Activated gamma-delta T cell (primary cell): Measurements from ENCODE around the gene BCL2L11.

ENCODE experiments used
- DNase-seq: peaks from one replicate; lab custom pipeline; 2025; lab: John Stamatoyannopoulos, UW

BCL2L11 gene

GRCh38 chr2:111168528-111169239, 48.0 kb downstream of the BCL2L11 start:
- no peak for DNase-seq

DNA sequence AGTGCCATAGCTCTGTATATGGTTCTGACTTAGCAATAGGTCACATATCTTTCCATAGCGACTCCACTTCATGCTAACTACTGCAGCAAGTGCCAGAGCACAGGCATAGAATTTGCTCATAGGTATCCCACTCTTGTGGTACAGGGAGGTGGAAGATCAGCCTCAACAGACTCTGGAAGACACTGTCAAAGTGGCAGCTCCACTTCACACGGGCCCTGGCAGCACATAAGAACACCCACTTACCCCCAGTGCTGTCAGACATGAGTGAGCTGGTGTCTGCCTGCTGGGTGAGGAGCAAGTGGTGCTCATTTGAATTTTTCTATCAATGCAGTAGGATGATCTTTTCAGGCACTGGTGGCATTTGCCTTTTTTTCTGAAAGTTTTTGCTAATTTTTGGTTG, 48.6 kb downstream of the BCL2L11 start:
- no peak for DNase-seq

- DNase-seq: no peak
These were observed 49.2 kb downstream of the BCL2L11 start for GRCh38 chr2:111169924-111170323.

- DNase-seq: no peak
These were observed 50.7 kb downstream of the BCL2L11 start for GRCh38 chr2:111171337-111171930.

DNA sequence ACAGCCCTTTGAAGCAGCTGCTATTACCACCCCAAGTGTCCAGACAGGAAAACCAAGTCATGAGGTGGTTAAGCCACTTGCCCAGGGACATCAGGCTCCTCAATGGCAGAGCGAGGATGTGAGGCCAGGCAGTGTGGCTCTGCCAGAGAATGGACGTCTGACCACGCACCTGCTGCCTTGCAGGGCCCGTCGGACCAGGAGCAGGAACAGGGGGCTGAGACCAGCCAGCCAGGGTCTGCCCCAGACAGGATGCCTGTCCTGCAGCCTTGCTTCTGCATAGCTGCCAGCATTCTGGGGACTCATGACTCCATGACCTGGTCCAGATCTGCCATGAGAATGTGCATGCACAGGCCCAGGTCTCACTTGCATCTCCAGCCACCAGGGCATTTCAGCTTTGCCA, 52.0 kb downstream of the BCL2L11 start:
- no peak for DNase-seq

DNA sequence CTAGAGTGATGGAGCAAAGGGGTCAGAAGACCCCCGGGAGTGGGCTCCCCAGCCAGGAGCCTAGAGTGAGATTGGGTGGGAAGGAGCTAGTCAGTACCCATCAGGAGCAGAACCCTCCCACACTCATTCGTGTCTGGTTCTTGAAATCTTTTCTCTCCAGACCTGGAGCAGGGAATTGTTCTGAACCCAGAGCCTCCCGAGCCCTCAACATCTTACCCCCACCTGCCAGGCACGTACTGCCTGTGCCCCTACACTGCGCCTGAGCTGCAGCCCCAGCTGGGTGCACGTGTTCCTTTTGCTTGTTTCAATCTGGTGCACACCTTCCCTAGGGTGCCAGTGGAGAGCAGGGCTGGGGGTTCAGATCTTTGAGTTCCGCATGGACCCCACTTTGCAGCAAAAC, 52.6 kb downstream of the BCL2L11 start:
- DNase-seq: no peak

- no peak for DNase-seq
These were observed 53.1 kb downstream of the BCL2L11 start for GRCh38 chr2:111173856-111174255.

DNA sequence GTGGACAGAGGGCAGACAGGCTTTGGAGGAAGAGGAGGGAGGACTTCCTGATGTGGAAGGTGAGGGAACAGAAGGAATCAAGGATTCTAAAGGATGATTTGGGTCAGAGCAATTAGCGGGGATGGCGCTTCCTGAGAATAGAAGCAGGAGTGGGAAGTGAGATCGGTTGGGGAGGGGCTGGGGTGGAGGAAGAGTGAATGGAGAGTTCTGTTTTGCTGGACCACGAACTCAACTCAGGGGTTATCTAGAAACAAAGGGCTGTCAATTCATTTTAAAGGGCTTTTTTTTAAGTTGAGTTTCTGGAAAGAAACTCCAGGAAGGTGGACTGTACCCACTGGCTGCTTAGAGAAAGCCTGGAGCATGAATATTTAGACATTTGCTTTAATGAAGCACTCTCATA, 54.9 kb downstream of the BCL2L11 start:
- DNase-seq: no peak

- DNase-seq: no peak
These were observed 55.7 kb downstream of the BCL2L11 start for GRCh38 chr2:111176388-111176787.

DNA sequence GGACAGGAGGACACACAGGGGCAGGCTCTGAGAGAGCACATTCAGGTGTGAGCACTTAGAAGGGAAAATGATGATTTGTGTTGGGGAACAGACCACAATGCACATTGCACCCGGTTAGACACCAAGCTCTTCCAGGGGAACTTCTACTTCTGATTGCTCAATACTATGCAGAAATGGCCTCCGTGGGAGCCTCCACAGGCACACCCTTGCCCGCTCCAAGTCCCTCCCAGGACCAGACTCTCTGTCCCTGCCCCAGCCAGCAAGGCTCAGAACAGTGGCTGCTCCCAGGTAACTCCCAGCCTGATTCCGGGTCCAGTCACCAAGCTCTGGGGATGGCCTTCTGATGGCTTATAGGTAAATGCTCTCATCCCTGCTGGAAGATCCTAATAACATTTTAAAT, 56.2 kb downstream of the BCL2L11 start:
- no peak for DNase-seq

- no peak for DNase-seq
These were observed 57.6 kb downstream of the BCL2L11 start for GRCh38 chr2:111178296-111178695.

DNA sequence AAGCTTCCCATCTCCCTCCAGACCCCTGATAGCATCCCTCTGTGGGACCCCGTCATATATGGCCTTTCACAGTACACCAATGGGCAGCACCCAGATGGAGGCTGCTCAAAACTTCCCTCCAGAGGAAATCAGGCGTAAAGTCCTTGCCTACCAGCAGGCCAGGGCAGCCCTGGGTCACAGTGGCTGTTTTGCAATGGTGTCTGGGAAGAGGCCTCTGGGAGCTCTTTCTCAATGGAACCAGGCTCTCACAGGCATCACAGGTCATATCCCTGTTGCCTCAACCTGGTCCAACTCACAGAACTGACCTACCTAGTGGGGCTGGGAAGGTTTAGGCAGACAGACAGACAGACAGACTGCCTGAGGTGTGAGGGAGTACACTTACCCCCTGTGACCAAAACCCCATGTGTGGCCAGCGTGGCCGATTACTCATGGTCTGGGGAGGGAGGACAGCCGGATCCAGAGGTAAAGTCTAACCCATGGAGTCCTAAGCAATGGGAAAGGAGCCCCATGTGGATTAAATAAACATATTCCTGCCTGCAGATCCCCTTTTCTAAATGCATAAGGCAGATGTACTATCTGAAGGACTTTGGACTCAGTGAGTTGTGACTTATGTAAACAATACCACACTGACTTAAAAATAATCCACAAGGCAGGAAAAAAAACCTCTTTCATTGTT, 58.2 kb downstream of the BCL2L11 start:
- no peak for DNase-seq

DNA sequence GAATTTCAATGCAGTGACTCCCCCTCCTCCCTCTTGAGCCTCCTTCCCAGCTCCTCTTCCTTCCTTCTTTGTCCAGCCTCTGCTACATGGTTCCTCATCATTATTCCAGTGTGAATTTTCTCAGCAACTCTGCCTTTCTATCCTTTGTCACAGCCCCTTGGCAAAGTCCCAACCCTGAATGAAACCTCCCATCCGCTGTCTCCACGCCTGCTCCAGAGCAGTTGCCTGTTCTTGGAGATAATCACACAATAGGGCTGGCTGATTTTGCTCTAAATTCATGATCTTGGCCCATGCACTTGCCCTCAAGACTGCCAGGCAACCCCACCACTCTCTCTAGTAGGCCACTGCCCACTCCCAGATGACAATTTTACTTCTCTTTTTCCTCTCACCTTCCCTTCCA, 61.4 kb downstream of the BCL2L11 start:
- DNase-seq: no peak

DNA sequence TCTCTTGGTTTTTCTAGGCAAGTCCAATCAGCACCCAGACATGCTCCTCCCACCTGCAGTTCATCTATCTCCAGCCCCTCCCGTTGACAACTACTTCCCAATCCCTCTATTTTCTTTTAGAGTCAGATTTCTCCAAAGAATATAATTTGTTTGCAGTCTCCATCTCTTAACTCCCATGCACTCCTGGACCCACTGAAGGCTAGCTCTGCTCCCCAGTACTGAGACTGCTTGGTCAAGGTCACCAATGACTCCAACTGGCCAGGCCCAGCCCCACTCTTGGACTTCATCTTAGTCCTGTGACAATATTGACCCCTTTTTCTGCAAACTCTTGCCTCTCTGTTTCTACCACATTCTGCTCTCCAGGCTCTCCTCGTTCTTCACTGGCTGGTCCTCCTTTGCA, 62.0 kb downstream of the BCL2L11 start:
- DNase-seq: no peak

GRCh38 chr2:111184725-111185310, 64.1 kb downstream of the BCL2L11 start:
- no peak for DNase-seq

DNA sequence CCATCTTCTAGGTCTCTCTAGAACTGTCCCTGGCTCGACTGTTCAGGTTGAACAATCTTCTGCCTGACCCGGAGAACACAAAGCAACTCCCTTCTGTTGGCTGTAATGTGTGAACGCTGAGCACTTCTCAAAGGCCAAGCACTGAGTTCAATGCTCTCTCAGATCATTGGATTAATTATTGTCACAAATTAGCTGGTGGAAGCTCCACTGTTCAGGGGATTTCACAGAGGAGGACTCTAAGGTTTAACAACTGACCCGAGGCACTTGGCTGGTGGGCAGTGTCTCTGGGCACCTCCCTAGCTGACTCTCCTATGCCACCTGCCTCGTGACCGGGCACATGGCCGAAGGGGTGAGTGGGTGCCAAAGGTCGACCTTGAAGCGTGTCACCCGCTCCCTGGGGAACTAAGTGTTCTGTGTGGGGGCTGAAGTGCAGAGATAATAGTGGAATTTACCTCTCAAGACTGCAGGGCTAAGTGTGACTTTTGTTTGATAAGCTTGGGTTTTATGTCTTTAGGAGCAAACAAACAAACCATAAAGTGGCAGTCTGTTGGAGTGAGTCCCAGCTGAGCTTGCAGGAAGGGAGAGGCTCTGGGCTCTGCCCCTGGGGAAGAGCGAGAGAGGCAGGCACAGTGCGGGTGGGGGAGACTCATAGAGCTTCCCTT, 64.8 kb downstream of the BCL2L11 start:
- DNase-seq: no peak

DNA sequence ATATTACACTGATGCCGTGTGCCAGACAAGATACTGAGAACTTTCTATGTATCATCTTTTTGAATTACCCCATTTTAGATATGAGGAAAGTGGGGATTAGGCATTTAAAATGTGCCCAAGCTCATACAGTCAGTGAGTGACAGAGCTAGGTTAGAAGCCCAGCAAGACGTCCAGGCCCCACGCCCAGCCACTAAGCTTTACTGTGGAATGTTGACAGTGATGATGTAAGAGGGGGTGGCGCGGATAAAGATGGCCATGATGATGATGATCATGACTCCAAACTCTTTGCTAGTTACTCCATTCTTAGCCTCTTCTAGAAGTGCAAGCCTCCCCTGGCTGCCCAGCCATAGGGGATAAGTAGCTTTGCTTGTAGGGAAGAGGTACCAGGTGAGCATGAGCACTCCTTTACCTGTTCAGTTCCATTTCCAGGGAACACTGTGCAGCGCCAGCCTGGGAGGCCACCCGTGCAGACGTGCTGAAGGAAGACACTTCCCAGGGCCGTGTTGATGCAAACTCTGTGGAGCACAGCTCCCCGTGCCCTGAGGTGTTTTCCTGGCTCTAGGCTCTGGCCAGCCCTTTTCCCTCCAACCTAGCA, 65.5 kb downstream of the BCL2L11 start:
- DNase-seq: no peak

GRCh38 chr2:111186933-111187332, 66.2 kb downstream of the BCL2L11 start:
- DNase-seq: no peak

- no peak for DNase-seq
These were observed 68.0 kb downstream of the BCL2L11 start for GRCh38 chr2:111188681-111189080.

- no peak for DNase-seq
These were observed 68.4 kb downstream of the BCL2L11 start for GRCh38 chr2:111189106-111189505.

DNA sequence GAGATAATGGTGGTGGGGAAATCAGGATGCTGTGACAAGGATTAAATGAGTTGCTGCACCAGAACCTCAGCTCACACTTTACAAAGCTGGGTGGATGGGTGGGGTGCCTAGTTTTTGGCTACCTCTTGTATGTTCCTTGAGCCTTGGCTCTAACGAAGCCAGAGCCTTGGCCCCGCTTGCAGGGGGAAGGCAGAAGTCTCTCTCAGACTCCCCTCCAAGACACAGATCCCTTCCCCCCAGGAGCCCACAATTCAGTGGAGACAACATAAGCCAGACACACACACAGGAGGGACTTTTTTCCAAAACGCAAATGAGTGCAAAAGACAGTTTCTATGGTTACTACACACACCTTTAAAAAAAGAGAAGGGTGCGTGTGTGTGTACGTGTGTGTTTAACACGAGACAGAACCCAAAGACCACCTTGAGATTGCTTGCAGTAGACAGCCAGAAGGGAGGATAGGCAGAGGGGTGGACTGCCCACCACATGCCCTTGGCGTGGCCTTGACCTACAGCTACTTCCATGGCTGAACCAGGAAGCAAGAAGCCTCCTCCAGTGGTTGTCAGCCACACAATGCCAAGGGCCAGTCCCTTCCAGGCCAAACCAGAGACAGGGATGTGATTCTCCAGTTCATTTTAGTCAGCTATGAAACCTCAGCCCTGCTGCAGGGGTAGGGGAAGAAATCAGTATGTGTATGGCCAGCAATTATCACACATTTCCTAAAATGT, 70.3 kb downstream of the BCL2L11 start:
- no peak for DNase-seq
